Chondrocyte (in vitro differentiated cells): ENCODE measurements around the gene CPNE8. TPM values are rescaled to one million over a fixed set of nuclear protein-coding genes. Genes with fewer than 3 reads are reported as not detected.

ENCODE experiments used
- DNase-seq: peaks from one replicate; pipeline ENCODE4 v3.0.0; 2021; ENCODE audit warnings: mixed read lengths, low spot score
- H3K27ac Mint-ChIP-seq: one replicate; pipeline ENCODE4 v1.8.0; 2021; ENCODE audit warnings: mild to moderate bottlenecking, moderate library complexity, mixed read lengths; ENCODE audit not compliant: unreplicated experiment
- H3K27me3 Mint-ChIP-seq: 2 replicates; pipeline ENCODE4 v1.8.0; 2021; ENCODE audit warnings: low read depth, mixed read lengths
- H3K36me3 Mint-ChIP-seq: 2 replicates; pipeline ENCODE4 v1.8.0; 2021; ENCODE audit warnings: low read depth, mixed read lengths
- H3K4me1 Mint-ChIP-seq: 2 replicates; pipeline ENCODE4 v1.8.0; 2021; ENCODE audit warnings: low read depth, mild to moderate bottlenecking, mixed read lengths
- H3K4me3 Mint-ChIP-seq: one replicate; pipeline ENCODE4 v1.8.0; 2021; ENCODE audit warnings: mild to moderate bottlenecking, moderate library complexity, mixed read lengths; ENCODE audit not compliant: unreplicated experiment
- H3K9me3 Mint-ChIP-seq: 2 replicates; pipeline ENCODE4 v1.8.0; 2021; ENCODE audit warnings: low read depth, mixed read lengths
- total RNA-seq: library from RNA; stranded (reverse); gene quantifications from 3 replicates; pipeline ENCODE4 v1.2.1, GENCODE V29; 2021
- TF ChIP-seq, protein P1 (sequence below): fragments of 200-600 bp; sonication (generic); IDR thresholded peaks from 2 replicates; pipeline ENCODE4 v1.5.0; 2021; ENCODE audit warnings: antibody characterized with exemption, mild to moderate bottlenecking, moderate library complexity

The CPNE8 gene
- total RNA-seq, 1 donor from 2014 or later: 10.6 TPM

DNA sequence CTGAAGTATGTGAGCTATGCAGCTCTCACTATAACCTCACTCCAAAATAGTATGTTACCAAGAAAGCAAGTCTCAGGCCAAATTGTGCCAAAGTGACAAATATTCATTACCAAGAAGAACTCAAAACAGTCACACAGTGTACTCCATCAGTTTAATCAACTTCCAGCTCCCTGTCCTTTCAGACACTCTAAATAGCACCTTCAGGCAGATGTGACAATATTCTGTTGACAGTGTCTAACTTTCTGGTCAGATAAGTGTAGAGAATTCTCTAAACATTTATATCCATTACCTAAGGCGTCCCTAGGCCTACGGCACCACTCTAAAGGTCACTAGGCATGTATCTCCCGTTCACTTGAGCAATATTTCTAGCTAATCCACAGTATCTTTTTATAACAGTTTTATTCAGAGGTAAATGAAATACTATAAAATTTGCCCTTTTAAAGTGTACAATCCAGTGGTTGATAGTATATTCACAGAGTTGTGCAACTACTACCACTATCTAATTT is 21.7 kb downstream of the CPNE8 start:
- peaks cover 3% of the 10 kb centered on the region for H3K9me3 Mint-ChIP-seq
- TF ChIP-seq, protein P1, sequence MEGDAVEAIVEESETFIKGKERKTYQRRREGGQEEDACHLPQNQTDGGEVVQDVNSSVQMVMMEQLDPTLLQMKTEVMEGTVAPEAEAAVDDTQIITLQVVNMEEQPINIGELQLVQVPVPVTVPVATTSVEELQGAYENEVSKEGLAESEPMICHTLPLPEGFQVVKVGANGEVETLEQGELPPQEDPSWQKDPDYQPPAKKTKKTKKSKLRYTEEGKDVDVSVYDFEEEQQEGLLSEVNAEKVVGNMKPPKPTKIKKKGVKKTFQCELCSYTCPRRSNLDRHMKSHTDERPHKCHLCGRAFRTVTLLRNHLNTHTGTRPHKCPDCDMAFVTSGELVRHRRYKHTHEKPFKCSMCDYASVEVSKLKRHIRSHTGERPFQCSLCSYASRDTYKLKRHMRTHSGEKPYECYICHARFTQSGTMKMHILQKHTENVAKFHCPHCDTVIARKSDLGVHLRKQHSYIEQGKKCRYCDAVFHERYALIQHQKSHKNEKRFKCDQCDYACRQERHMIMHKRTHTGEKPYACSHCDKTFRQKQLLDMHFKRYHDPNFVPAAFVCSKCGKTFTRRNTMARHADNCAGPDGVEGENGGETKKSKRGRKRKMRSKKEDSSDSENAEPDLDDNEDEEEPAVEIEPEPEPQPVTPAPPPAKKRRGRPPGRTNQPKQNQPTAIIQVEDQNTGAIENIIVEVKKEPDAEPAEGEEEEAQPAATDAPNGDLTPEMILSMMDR: no peak
- peaks cover 11% of the 10 kb centered on the region for H3K4me1 Mint-ChIP-seq
- no peaks in the 10 kb centered on the region for H3K27me3 Mint-ChIP-seq
- H3K4me3 Mint-ChIP-seq: no peak overlapping the region
- no peak for DNase-seq
- H3K27ac Mint-ChIP-seq: no peak overlapping the region
- H3K36me3 Mint-ChIP-seq: peaks cover 2% of the 10 kb centered on the region

DNA sequence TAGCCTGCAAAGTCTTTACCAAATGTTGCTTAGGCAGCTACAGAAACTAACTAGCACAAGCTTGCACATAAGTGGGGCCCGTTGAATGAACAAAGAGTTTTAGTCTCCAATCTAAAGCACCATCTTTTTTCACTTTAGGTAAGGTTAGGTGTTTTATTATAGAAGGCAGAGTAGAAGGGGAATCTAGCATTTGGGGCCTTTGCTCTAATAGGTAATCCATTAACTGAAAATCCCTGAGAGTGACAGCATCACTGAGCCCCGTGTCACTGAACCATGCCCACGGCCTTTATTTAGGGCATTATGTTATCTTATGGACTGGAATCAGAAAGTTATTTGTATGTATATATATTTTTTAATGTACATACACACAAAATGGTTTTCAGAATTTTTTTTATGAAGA is 25.1 kb downstream of the CPNE8 start:
- DNase-seq: no peak
- no peak overlapping the region for H3K27ac Mint-ChIP-seq
- no peaks in the 10 kb centered on the region for H3K27me3 Mint-ChIP-seq
- peaks cover 3% of the 10 kb centered on the region for H3K9me3 Mint-ChIP-seq
- H3K4me1 Mint-ChIP-seq: peaks cover 10% of the 10 kb centered on the region
- no peak overlapping the region for H3K4me3 Mint-ChIP-seq
- TF ChIP-seq, protein P1: no peak
- H3K36me3 Mint-ChIP-seq: peaks cover 2% of the 10 kb centered on the region

DNA sequence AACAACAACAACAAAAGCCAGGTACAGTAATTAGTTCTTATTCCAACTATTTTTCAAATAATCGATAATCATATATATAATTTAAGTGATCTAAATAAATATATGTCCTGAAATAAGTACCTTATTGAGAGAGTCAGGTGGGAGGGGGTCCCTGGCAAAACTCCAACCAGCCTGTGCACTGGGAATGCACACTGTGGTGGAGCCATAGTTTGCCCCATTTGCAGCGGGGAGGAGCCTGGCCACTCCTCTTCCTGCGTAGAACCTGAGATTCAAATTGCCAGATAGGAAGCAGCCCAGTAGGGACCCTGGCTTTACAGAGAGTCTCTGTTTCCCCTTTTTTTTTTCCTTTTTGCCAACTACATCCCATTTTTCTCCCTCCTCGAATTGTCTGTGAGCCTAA is 26.4 kb downstream of the CPNE8 start:
- no peak overlapping the region for H3K4me3 Mint-ChIP-seq
- H3K27ac Mint-ChIP-seq: no peak overlapping the region
- no peaks in the 10 kb centered on the region for H3K27me3 Mint-ChIP-seq
- TF ChIP-seq, protein P1: no peak
- H3K4me1 Mint-ChIP-seq: peaks cover 8% of the 10 kb centered on the region
- DNase-seq: no peak
- H3K9me3 Mint-ChIP-seq: peaks cover 3% of the 10 kb centered on the region
- peaks cover 2% of the 10 kb centered on the region for H3K36me3 Mint-ChIP-seq

DNA sequence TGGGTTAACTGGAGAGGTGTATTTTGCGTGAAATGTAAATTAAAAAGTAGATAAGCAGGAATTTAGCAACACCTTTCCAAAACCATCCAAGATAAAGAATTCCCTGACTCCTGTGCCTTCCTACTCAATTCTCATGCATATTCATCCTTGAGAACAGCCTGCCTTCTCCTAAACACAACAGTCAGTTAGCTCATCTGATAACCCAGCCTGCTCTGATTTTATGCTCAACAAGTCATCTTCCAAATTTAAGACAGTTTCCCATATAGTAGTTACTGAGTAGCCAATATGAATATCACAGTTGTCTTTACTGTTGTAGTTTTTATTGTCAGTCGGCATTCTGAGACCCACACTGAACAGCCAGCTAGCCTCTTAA is 27.1 kb downstream of the CPNE8 start:
- Mint-ChIP-seq H3K27ac (no peak overlapping the region), H3K27me3 (no peaks in the 10 kb centered on the region), H3K36me3 (peaks cover 2% of the 10 kb centered on the region), H3K9me3 (peaks cover 3% of the 10 kb centered on the region), H3K4me1 (peaks cover 3% of the 10 kb centered on the region), H3K4me3 (no peak overlapping the region)
- no peak for DNase-seq
- TF ChIP-seq, protein P1: no peak

DNA sequence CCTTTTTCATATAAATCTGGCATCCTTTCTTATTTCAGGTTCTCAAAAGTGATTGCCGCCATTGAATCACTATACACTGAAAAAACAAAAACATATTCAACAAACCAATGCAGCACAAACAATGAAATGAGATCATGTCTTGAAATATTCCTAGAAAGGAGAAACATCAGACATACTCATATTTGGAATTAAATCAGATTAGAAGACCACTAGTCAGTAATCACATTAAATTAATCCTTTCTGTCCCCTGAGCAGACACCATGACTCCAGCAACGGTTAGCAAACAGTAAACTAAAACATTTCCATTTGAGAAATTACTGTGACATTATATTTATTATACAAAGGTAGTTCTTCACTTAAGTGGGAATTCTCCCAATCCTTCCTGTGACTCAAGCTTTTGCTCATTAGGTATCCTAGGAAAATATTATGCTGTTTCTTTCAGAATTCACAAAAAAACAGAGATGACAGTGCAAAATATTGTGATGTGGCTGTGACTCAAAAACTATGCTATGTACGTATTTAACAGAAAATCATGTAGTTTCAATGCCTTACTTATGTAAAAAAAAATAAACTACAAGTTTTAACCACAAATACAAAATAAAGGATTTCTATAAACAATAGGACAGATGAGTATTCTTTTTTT is 29.7 kb downstream of the CPNE8 start:
- Mint-ChIP-seq H3K36me3 (peaks cover 4% of the 10 kb centered on the region), H3K27me3 (no peaks in the 10 kb centered on the region), H3K4me3 (no peak overlapping the region), H3K27ac (no peak overlapping the region), H3K9me3 (no peaks in the 10 kb centered on the region), H3K4me1 (peaks cover 3% of the 10 kb centered on the region)
- TF ChIP-seq, protein P1: no peak
- DNase-seq: no peak
